Keratinocyte (primary cell): ENCODE results near the gene ZNF346. TPM values are rescaled to one million over a fixed set of nuclear protein-coding genes. Genes with fewer than 3 reads are reported as not detected.

ENCODE experiments used
- DNase-seq: peaks from one replicate; pipeline ENCODE4 v3.0.0-alpha.2; 2011; ENCODE audit warnings: low read depth, missing footprints, low spot score
- FAIRE-seq: peaks from 2 replicates; lab custom pipeline; 2011; peaks lifted over from hg19 to GRCh38; lab: Jason Lieb, UNC
- H2AFZ ChIP-seq: 2 replicates; pipeline ENCODE4 v1.6.0; 2012; ENCODE audit warnings: low read length, control low read depth, inconsistent platforms; ENCODE audit not compliant: control insufficient read depth
- H3K27ac ChIP-seq: 2 replicates; pipeline ENCODE4 v1.5.1; 2011; ENCODE audit warnings: low read length; ENCODE audit not compliant: control insufficient read depth, insufficient read depth
- H3K27me3 ChIP-seq: 3 replicates; pipeline ENCODE4 v1.6.0; 2011; ENCODE audit warnings: low read length; ENCODE audit not compliant: control insufficient read depth, insufficient read depth; ENCODE audit errors: extremely low read depth
- H3K36me3 ChIP-seq, 2 experiments: 2 replicates in 1 of 2; 3 replicates in 1 of 2; pipeline ENCODE4 v1.5.1; 2011; ENCODE audit warnings: low read length in 2 of 2, mild to moderate bottlenecking in 1 of 2; ENCODE audit not compliant: control insufficient read depth in 2 of 2, insufficient read depth in 2 of 2; ENCODE audit errors: extremely low read depth in 1 of 2
- H3K4me1 ChIP-seq: 3 replicates; pipeline ENCODE4 v1.5.1; 2011; ENCODE audit warnings: low read length; ENCODE audit not compliant: control insufficient read depth, insufficient read depth; ENCODE audit errors: extremely low read depth
- H3K4me2 ChIP-seq: 3 replicates; pipeline ENCODE4 v1.6.0; 2011; ENCODE audit warnings: low read depth, low read length; ENCODE audit not compliant: control insufficient read depth, insufficient read depth; ENCODE audit errors: extremely low read depth
- H3K4me3 ChIP-seq, 3 experiments: fragments of 200-600 bp in 1 of 3; sonication (generic) in 1 of 3; 2 replicates in 2 of 3; 3 replicates in 1 of 3; pipeline ENCODE4 v1.5.1; 2011 to 2016; ENCODE audit warnings: low read length in 3 of 3, mild to moderate bottlenecking in 3 of 3, control low read depth in 2 of 3, inconsistent platforms in 1 of 3, low read depth in 1 of 3, mixed read lengths in 1 of 3, mixed run types in 1 of 3, moderate library complexity in 1 of 3; ENCODE audit not compliant: control insufficient read depth in 2 of 3, insufficient read depth in 2 of 3; ENCODE audit errors: extremely low read depth in 1 of 3
- H3K79me2 ChIP-seq: 2 replicates; pipeline ENCODE4 v1.6.0; 2012; ENCODE audit warnings: low read length; ENCODE audit not compliant: control insufficient read depth, insufficient read depth
- H3K9ac ChIP-seq: 3 replicates; pipeline ENCODE4 v1.6.0; 2011; ENCODE audit warnings: low read length; ENCODE audit not compliant: control insufficient read depth, insufficient read depth; ENCODE audit errors: extremely low read depth
- H3K9me1 ChIP-seq: 3 replicates; pipeline ENCODE4 v1.6.0; 2011; ENCODE audit warnings: low read length; ENCODE audit not compliant: control insufficient read depth, insufficient read depth; ENCODE audit errors: extremely low read depth
- H3K9me3 ChIP-seq: 2 replicates; pipeline ENCODE4 v1.5.1; 2012; ENCODE audit warnings: low read depth, low read length; ENCODE audit not compliant: control insufficient read depth
- H4K20me1 ChIP-seq: 3 replicates; pipeline ENCODE4 v1.6.0; 2011; ENCODE audit warnings: low read length; ENCODE audit not compliant: control insufficient read depth, insufficient read depth; ENCODE audit errors: extremely low read depth
- EZH2 ChIP-seq: IDR thresholded peaks from one replicate; pipeline ENCODE4 v1.6.1; 2012; ENCODE audit warnings: inconsistent platforms, mild to moderate bottlenecking, low read length, moderate library complexity
- dilution Hi-C: fragments of 300-500 bp; cut with MboI; formaldehyde crosslinking; loops from one replicate; pipeline ENCODE4 v1.7.0; 2020; ENCODE audit warnings: low sequenced_read_pairs; ENCODE audit not compliant: extremely low pct_ligation_motif_present
- polyA plus RNA-seq, 5 experiments: library from polyadenylated mRNA; depleted of rRNA in 3 of 5; stranded (reverse) in 3 of 5; stranded (forward) in 1 of 5; unstranded in 1 of 5; fragments of >200 nt; gene quantifications; 1 replicate in 1 of 5; 2 replicates in 3 of 5; 3 replicates in 1 of 5; pipeline versions ENCODE4 v1.2.1 to v1.2.3, GENCODE V29; 2011 to 2012; ENCODE audit warnings: missing spikeins in 2 of 5, low read depth in 1 of 5, low replicate concordance in 1 of 5
- TF ChIP-seq, protein P1 (sequence below), 3 experiments: IDR thresholded peaks in 1 of 3; conservative IDR thresholded peaks in 1 of 3; optimal IDR thresholded peaks in 1 of 3; 2 replicates in 2 of 3; 3 replicates in 1 of 3; pipeline versions ENCODE3 to v1.5.1; 2011; ENCODE audit warnings: low read length in 3 of 3, mild to moderate bottlenecking in 3 of 3, moderate library complexity in 2 of 3, control low read depth in 1 of 3, inconsistent platforms in 1 of 3; ENCODE audit not compliant: insufficient read depth in 2 of 3; ENCODE audit errors: extremely low read depth in 1 of 3

Gene ZNF346
- polyA plus RNA-seq, 1 donor (not counting 4 experiments of a cell fraction or from before 2014, with no cell fraction given), result 9.5 TPM

DNA sequence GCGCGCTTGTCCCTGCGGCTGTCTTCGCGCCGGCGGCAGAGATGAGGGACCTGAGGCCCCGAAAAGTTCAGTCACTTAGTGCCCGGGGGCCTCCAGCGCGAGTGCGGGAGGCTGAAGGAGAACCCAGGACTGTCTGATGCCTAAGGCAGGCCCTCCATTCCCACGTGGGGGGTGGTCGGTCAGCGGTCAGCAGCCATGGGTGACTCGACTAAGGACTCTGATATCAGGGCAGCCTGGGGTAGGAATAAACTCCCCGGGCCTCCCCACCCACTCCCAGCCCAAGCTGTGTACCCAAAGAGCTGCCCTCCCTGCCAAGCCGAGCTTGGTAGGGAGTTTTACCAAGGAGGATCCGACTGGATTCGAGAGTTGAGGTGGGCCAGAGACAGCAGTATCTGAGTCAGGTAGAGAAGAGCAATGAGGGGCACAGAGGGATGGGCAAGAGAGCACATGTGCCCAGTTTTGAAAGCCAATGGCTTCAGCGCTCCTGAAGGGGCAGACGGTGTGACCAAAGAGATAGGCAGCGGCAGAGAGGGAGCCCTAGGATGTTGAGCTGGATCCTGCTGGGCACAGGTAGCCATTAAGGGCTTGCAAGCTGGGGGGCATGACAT lies 65.0 kb downstream of the ZNF346 start:
- Histone ChIP-seq H4K20me1 (no peaks in the 10 kb centered on the region), H3K9me3 (no peaks in the 10 kb centered on the region), H3K9ac (peak overlapping the region; percentile 41), H3K36me3 (no peaks in the 10 kb centered on the region), H3K27me3 (peaks cover 10% of the 10 kb centered on the region), H3K9me1 (no peaks in the 10 kb centered on the region), H3K27ac (no peak overlapping the region), H3K4me1 (peaks cover 2% of the 10 kb centered on the region), H3K4me2 (peak overlapping the region; percentile 60), H2AFZ (peak overlapping the region; percentile 81), H3K4me3 (peak overlapping the region; percentile 42 to 52 (median 52)), H3K79me2 (no peaks in the 10 kb centered on the region)
- FAIRE-seq (no peak), DNase-seq (no peak)
- TF ChIP-seq EZH2, result no peak
- TF ChIP-seq, protein P1, sequence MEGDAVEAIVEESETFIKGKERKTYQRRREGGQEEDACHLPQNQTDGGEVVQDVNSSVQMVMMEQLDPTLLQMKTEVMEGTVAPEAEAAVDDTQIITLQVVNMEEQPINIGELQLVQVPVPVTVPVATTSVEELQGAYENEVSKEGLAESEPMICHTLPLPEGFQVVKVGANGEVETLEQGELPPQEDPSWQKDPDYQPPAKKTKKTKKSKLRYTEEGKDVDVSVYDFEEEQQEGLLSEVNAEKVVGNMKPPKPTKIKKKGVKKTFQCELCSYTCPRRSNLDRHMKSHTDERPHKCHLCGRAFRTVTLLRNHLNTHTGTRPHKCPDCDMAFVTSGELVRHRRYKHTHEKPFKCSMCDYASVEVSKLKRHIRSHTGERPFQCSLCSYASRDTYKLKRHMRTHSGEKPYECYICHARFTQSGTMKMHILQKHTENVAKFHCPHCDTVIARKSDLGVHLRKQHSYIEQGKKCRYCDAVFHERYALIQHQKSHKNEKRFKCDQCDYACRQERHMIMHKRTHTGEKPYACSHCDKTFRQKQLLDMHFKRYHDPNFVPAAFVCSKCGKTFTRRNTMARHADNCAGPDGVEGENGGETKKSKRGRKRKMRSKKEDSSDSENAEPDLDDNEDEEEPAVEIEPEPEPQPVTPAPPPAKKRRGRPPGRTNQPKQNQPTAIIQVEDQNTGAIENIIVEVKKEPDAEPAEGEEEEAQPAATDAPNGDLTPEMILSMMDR (optimal IDR thresholded peaks at IDR 0.05 in 1 of 3, IDR thresholded peaks at IDR 0.05 in 1 of 3, conservative IDR thresholded peaks at IDR 0.05 in 1 of 3; ENCODE audit: extremely low read depth in 1 of 3, insufficient read depth in 2 of 3, low read length in 3 of 3), result no peak
- dilution Hi-C loops, result no loop called here

DNA sequence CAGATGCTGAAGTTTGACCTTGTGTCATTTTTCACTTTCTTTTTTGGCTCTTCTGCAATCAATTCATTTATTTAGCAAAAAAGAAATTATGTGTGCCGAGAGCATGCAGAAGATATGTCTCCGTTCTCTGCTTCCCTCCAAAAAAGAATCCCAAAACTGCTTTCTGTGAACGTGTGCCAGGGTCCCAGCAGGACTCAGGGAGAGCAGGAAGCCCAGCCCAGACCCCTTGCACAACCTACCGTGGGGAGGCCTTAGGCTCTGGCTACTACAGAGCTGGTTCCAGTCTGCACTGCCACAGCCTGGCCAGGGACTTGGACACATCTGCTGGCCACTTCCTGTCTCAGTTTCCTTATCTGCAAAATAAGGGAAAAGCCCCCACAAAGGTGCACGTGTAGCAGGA lies 66.6 kb downstream of the ZNF346 start:
- Histone ChIP-seq H3K36me3 (no peaks in the 10 kb centered on the region), H3K4me1 (peaks cover 2% of the 10 kb centered on the region), H3K27me3 (peaks cover 1% of the 10 kb centered on the region), H3K4me2 (no peak overlapping the region), H3K9me3 (no peaks in the 10 kb centered on the region), H4K20me1 (no peaks in the 10 kb centered on the region), H3K9ac (no peak overlapping the region), H3K27ac (no peak overlapping the region), H3K9me1 (no peaks in the 10 kb centered on the region), H3K4me3 (no peak overlapping the region), H2AFZ (no peak overlapping the region), H3K79me2 (no peaks in the 10 kb centered on the region)
- dilution Hi-C loops, result no loop called here
- FAIRE-seq (no peak), DNase-seq (no peak)
- TF ChIP-seq EZH2, result no peak
- TF ChIP-seq, protein P1 (optimal IDR thresholded peaks at IDR 0.05 in 1 of 3, IDR thresholded peaks at IDR 0.05 in 1 of 3, conservative IDR thresholded peaks at IDR 0.05 in 1 of 3; ENCODE audit: extremely low read depth in 1 of 3, insufficient read depth in 2 of 3, low read length in 3 of 3), result no peak
